Mesenchymal stem cell (in vitro differentiated cells and primary cell): Measurements from ENCODE around the gene C6orf15.
A peak's percentile ranks its signal among the peaks of the same experiment; 100 is the strongest.
"Not testable (repeated sequence)": the region's sequence is repeated elsewhere in the genome, so short reads cannot be mapped to it uniquely, and the experiment has no call there.

ENCODE experiments used
- DNase-seq: peaks from one replicate; pipeline ENCODE4 v3.0.0-alpha.2; 2013
- H2AFZ ChIP-seq: one replicate; pipeline ENCODE4 v1.6.1; 2013; ENCODE audit warnings: low read depth, mild to moderate bottlenecking, control low read depth, inconsistent platforms, low read length, moderate library complexity
- H2AK5ac ChIP-seq: 2 replicates; pipeline ENCODE4 v1.6.1; 2013; ENCODE audit warnings: low read length, moderate library complexity, mild to moderate bottlenecking, inconsistent platforms; ENCODE audit not compliant: severe bottlenecking
- H2BK120ac ChIP-seq: one replicate; pipeline ENCODE4 v1.6.1; 2013; ENCODE audit warnings: low read depth, mild to moderate bottlenecking, inconsistent platforms, low read length, moderate library complexity
- H2BK12ac ChIP-seq, 2 experiments: one replicate each; pipeline ENCODE4 v1.6.1; 2013; ENCODE audit warnings: inconsistent platforms in 2 of 2, low read length in 2 of 2, mild to moderate bottlenecking in 2 of 2, moderate library complexity in 2 of 2, control low read depth in 1 of 2
- H2BK15ac ChIP-seq: one replicate; pipeline ENCODE4 v1.6.1; 2013; ENCODE audit warnings: mild to moderate bottlenecking, low read depth, inconsistent platforms; ENCODE audit not compliant: poor library complexity, severe bottlenecking
- H2BK5ac ChIP-seq: 2 replicates; pipeline ENCODE4 v1.6.1; 2013; ENCODE audit warnings: low read depth, mild to moderate bottlenecking, low read length, control low read depth, inconsistent platforms; ENCODE audit not compliant: poor library complexity, severe bottlenecking
- H3K14ac ChIP-seq, 2 experiments: one replicate each; pipeline ENCODE4 v1.6.1; 2013; ENCODE audit warnings: inconsistent platforms in 2 of 2, low read length in 2 of 2, control low read depth in 1 of 2, mild to moderate bottlenecking in 1 of 2, moderate library complexity in 1 of 2
- H3K18ac ChIP-seq, 2 experiments: one replicate each; pipeline ENCODE4 v1.6.1; 2013; ENCODE audit warnings: inconsistent platforms in 2 of 2, low read length in 2 of 2, control low read depth in 1 of 2, low read depth in 1 of 2, mild to moderate bottlenecking in 1 of 2
- H3K23ac ChIP-seq, 2 experiments: one replicate each; pipeline ENCODE4 v1.6.1; 2013; ENCODE audit warnings: inconsistent platforms in 2 of 2, low read length in 2 of 2, mild to moderate bottlenecking in 2 of 2, moderate library complexity in 2 of 2, control low read depth in 1 of 2
- H3K27ac ChIP-seq: 2 replicates; pipeline ENCODE4 v1.5.1; 2013; ENCODE audit warnings: mild to moderate bottlenecking, moderate library complexity, low read length, control low read depth, inconsistent platforms; ENCODE audit not compliant: poor library complexity, severe bottlenecking
- H3K27me3 ChIP-seq, 2 experiments: 2 replicates each; pipeline versions ENCODE4 v1.6.1 to v1.7.0; 2013; ENCODE audit warnings: low read length in 2 of 2, mild to moderate bottlenecking in 2 of 2, moderate library complexity in 2 of 2, control low read depth in 1 of 2, inconsistent platforms in 1 of 2; ENCODE audit not compliant: control insufficient read depth in 1 of 2, insufficient read depth in 1 of 2
- H3K36me3 ChIP-seq, 2 experiments: 2 replicates each; pipeline versions ENCODE4 v1.6.1 to v1.7.0; 2013; ENCODE audit warnings: low read length in 2 of 2, control low read depth in 1 of 2, inconsistent platforms in 1 of 2, low read depth in 1 of 2, mild to moderate bottlenecking in 1 of 2; ENCODE audit not compliant: insufficient read depth in 2 of 2, control insufficient read depth in 1 of 2
- H3K4ac ChIP-seq, 2 experiments: one replicate each; pipeline ENCODE4 v1.6.1; 2013; ENCODE audit warnings: inconsistent platforms in 2 of 2, low read length in 2 of 2, mild to moderate bottlenecking in 2 of 2, moderate library complexity in 2 of 2, control low read depth in 1 of 2, low read depth in 1 of 2
- H3K4me1 ChIP-seq: 2 replicates; pipeline ENCODE4 v1.6.1; 2013; ENCODE audit warnings: low read depth, low read length, control low read depth; ENCODE audit not compliant: control insufficient read depth, insufficient read depth
- H3K4me2 ChIP-seq: 2 replicates; pipeline ENCODE4 v1.6.1; 2013; ENCODE audit warnings: low read length, mild to moderate bottlenecking, inconsistent platforms; ENCODE audit not compliant: poor library complexity, severe bottlenecking
- H3K4me3 ChIP-seq, 2 experiments: 2 replicates each; pipeline versions ENCODE4 v1.5.1 to v1.7.0; 2013; ENCODE audit warnings: low read length in 2 of 2, mild to moderate bottlenecking in 2 of 2, control low read depth in 1 of 2, low read depth in 1 of 2; ENCODE audit not compliant: insufficient read depth in 1 of 2
- H3K79me1 ChIP-seq: replicated peaks from 2 replicates; pipeline ENCODE4 v1.6.1; 2013; ENCODE audit warnings: mild to moderate bottlenecking, control low read depth, low read length, inconsistent platforms; ENCODE audit not compliant: poor library complexity, severe bottlenecking
- H3K9ac ChIP-seq: 2 replicates; pipeline ENCODE4 v1.7.0; 2013; ENCODE audit warnings: mild to moderate bottlenecking, low read length, moderate library complexity
- H3K9me3 ChIP-seq: 2 replicates; pipeline ENCODE4 v1.7.0; 2013; ENCODE audit warnings: mild to moderate bottlenecking, low read length; ENCODE audit not compliant: control insufficient read depth
- H4K8ac ChIP-seq: one replicate; pipeline ENCODE4 v1.6.1; 2013; ENCODE audit warnings: inconsistent platforms, mild to moderate bottlenecking, low read length, moderate library complexity
- H4K91ac ChIP-seq: one replicate; pipeline ENCODE4 v1.6.1; 2013; ENCODE audit warnings: mild to moderate bottlenecking, low read length, inconsistent platforms
- WGBS: methylation state at CpG from one replicate; pipeline ENCODE4 v1.1.7; 2013; ENCODE audit warnings: mixed read lengths; 5-methylcytosine and 5-hydroxymethylcytosine counted together

The C6orf15 gene

GRCh38 chr6:31070711-31071197, 41.6 kb downstream of the C6orf15 start:
- no peak overlapping the region for H3K14ac ChIP-seq
- no peak overlapping the region for H3K27ac ChIP-seq
- H3K79me1 ChIP-seq, result no peaks in the 10 kb centered on the region
- H3K36me3 ChIP-seq, result no peaks in the 10 kb centered on the region
- H3K27me3 ChIP-seq, result peaks cover 0 to 5% of the 10 kb centered on the region in 2 experiments
- no peak overlapping the region for H4K8ac ChIP-seq
- no peaks in the 10 kb centered on the region for H3K9me3 ChIP-seq
- H3K23ac ChIP-seq, result no peak overlapping the region
- no peak overlapping the region for H2AK5ac ChIP-seq
- H2AFZ ChIP-seq, result no peak overlapping the region
- peak; percentile 83 for DNase-seq
- no peak overlapping the region for H3K18ac ChIP-seq
- no peak overlapping the region for H2BK120ac ChIP-seq
- H3K4me1 ChIP-seq, result peaks cover 10% of the 10 kb centered on the region
- H2BK12ac ChIP-seq, result no peak overlapping the region
- 19% methylated on average over 6 of the region's 6 CpGs for WGBS
- H2BK5ac ChIP-seq, result no peak overlapping the region
- no peak overlapping the region for H3K4ac ChIP-seq
- H3K4me3 ChIP-seq, result no peak overlapping the region
- H2BK15ac ChIP-seq, result no peak overlapping the region
- no peak overlapping the region for H3K9ac ChIP-seq
- no peak overlapping the region for H3K4me2 ChIP-seq
- H4K91ac ChIP-seq, result no peak overlapping the region

DNA sequence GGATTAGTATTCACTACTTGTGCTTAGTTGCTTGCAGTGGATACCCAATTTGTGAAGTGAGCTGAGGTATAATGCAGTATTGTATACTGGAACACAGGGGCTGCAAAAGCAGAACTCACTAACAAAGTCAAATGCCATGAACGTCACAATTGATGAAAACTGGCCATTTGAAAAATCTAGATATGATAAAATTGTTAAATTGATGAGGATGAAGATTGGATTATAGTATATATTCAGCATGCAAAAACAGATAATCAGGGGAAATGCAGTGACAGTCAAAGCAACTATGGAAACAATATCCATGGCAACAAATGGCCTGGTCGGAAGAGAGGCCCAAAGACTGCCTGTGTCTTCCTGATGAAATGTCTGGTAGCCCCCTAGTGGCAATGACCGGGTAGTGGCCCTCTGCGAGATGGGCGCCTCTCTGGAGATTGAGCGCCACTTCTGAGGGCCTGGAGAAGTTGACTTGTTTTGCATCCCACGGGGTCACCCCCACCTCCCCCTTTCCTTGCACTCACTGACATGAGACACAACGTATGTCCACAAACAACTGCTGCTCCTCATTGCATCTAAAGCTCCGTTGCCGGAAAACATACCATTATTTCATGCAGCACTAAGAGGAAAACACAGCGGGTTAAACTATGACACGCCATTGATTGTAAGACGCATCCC, 43.6 kb downstream of the C6orf15 start:
- Histone ChIP-seq H3K4me2 (no peak overlapping the region), H3K27me3 (peaks cover 0 to 13% of the 10 kb centered on the region in 2 experiments), H2BK5ac (no peak overlapping the region), H3K9me3 (no peaks in the 10 kb centered on the region), H3K79me1 (no peaks in the 10 kb centered on the region), H4K8ac (no peak overlapping the region), H2BK15ac (no peak overlapping the region), H3K4ac (no peak overlapping the region), H2BK12ac (no peak overlapping the region), H3K4me1 (peaks cover 10% of the 10 kb centered on the region), H4K91ac (no peak overlapping the region), H3K9ac (no peak overlapping the region), H3K4me3 (no peak overlapping the region), H2BK120ac (no peak overlapping the region), H3K36me3 (no peaks in the 10 kb centered on the region), H3K27ac (no peak overlapping the region), H2AFZ (no peak overlapping the region), H3K14ac (no peak overlapping the region), H3K18ac (no peak overlapping the region), H2AK5ac (no peak overlapping the region), H3K23ac (no peak overlapping the region)
- peak; percentile 86 for DNase-seq
- 28% methylated on average over 10 of the region's 13 CpGs for WGBS

DNA sequence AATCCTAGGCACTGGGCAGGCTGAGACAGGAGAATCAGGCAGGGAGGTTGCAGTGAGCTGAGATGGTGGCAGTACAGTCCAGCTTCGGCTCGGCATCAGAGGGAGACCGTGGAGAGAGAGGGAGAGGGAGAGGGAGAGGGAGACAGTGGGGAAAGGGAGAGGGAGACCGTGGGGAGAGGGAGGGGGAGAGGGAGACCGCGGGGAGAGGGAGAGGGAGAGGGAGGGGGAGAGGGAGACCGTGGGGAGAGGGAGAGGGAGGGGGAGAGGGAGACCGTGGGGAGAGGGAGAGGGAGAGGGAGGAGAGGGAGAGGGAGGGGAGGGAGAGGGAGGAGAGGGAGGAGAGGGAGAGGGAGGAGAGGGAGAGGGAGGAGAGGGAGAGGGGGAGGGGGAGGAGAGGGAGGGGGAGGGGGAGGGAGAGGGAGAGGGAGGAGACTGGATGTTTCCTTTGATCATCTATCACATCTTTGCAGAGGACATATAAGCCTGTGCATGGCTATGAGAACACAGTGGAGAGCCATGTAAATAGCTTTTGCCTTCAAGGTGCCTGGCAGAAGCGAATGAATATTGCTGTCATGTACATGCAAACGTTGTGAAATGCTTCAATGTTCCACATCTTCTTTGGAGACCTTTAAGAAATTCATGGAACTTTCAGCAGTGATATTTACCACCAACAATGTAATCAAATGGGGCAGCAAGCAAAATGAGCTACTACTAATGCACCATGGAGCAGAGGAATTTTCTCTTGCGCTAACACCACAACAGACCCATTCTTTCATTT, 44.3 kb downstream of the C6orf15 start:
- peaks cover 0 to 19% of the 10 kb centered on the region in 2 experiments for H3K27me3 ChIP-seq
- H2BK5ac ChIP-seq, result not testable (repeated sequence)

DNA sequence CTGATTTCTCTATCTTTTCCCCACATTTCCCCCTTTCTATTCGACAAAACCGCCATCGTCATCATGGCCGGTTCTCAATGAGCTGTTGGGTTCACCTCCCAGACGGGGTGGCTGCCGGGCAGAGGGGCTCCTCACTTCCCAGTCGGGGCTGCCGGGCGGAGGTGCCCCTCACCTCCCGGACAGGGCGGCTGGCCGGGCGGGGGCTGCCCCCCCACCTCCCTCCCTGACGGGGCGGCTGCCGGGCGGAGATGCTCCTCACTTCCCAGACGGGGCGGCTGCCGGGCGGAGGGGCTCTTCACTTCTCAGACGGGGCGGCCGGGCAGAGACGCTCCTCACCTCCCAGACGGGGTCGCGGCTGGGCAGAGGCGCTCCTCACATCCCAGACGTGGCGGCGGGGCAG, 45.3 kb downstream of the C6orf15 start:
- not testable (repeated sequence) for H3K9ac ChIP-seq, H2BK5ac ChIP-seq, H2BK12ac ChIP-seq, H3K27ac ChIP-seq, H3K23ac ChIP-seq, H3K79me1 ChIP-seq, H2AFZ ChIP-seq, H4K8ac ChIP-seq, H2AK5ac ChIP-seq, H3K14ac ChIP-seq, H3K4me1 ChIP-seq, H2BK120ac ChIP-seq, H2BK15ac ChIP-seq, DNase-seq, H4K91ac ChIP-seq, H3K4me3 ChIP-seq, H3K18ac ChIP-seq, H3K4ac ChIP-seq, H3K4me2 ChIP-seq, H3K36me3 ChIP-seq, H3K9me3 ChIP-seq
- 96% methylated on average over 18 of the region's 32 CpGs for WGBS
- H3K27me3 ChIP-seq, result peaks cover 0 to 20% of the 10 kb centered on the region in 2 experiments

More for the DNA sequence above, 44.3 kb downstream of the C6orf15 start:
- H3K9me3 ChIP-seq, H3K23ac ChIP-seq, H2BK12ac ChIP-seq, H3K4me3 ChIP-seq, DNase-seq, H2AFZ ChIP-seq, H4K8ac ChIP-seq, H3K36me3 ChIP-seq, H4K91ac ChIP-seq, H3K14ac ChIP-seq, H3K79me1 ChIP-seq, H3K27ac ChIP-seq, H3K18ac ChIP-seq, H3K4me2 ChIP-seq, H3K4ac ChIP-seq, H2BK15ac ChIP-seq, H2AK5ac ChIP-seq, H3K9ac ChIP-seq, H2BK120ac ChIP-seq, H3K4me1 ChIP-seq: not testable (repeated sequence)
- 95% methylated on average over 4 of the region's 11 CpGs for WGBS
